Measurements from ENCODE around the gene MEFV. TPM values are rescaled to one million over a fixed set of nuclear protein-coding genes. Genes with fewer than 3 reads are reported as not detected.
"Not testable (repeated sequence)": the region's sequence is repeated elsewhere in the genome, so short reads cannot be mapped to it uniquely, and the experiment has no call there.

The MEFV gene
- polyA plus RNA-seq, 3 donors = 37.7 to 78.0 (median 73.2) TPM

DNA sequence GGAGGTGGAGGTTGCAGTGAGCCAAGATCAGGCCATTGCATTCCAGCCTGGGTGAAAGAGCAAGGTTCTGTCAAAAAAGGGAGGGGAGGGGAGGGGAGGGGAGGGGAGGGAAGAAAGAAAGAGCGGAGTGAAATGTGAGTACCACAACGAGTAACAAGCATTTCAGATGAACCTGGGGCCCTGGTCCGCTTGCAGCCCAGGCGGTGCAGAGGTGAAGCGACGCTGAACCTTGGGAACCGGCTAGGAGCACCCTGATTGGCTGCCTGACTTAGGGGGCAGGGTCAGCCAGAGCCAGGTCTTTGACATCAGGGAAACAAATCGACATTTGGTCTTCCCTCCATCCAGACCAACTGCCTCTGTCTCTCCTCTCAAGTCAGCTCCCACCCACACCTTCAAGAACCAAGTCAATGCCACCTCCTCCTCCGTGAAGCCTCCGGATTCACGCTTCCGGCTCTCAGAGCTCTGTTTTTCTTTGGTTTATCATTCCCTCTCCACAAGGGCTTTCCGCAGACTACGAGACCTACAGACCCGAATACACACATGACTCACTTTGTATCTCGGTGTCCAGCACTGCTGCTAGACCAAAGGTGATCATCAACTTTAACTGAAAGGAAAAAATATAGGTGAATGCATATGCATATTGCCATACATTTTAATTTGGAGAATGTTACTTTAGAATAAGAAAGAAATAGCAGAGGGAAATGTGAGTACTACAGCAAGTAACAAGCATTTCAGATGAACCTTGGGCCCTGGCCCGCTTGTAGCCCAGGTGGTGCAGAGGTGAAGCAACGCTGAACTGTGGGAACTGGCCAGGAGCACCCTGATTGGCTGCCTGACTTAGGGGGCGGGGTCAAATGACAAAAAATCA lies 49.1 kb downstream of the MEFV start:
- H3K9ac ChIP-seq (ENCODE audit: insufficient read depth, low read length, poor library complexity, severe bottlenecking) = no peak overlapping the region
- H3K4me2 ChIP-seq (replicated peaks; ENCODE audit: extremely low read depth, low read length, poor library complexity, severe bottlenecking) = no peak overlapping the region
- H4K20me1 ChIP-seq (ENCODE audit: insufficient read depth, low read length) = no peaks in the 10 kb centered on the region
- Mint-ChIP-seq H3K4me3 (no peak overlapping the region), H3K36me3 (no peaks in the 10 kb centered on the region), H3K27me3 (ENCODE audit: low read depth in 3 of 3) (peaks cover 11 to 42% (median 15%) of the 10 kb centered on the region in 3 donors), H3K27ac (no peak overlapping the region), H3K4me1 (no peaks in the 10 kb centered on the region), H3K9me3 (peaks cover 38 to 77% (median 60%) of the 10 kb centered on the region in 7 donors)
- WGBS (ENCODE audit: insufficient coverage) = 75% methylated on average over 13 of the region's 19 CpGs
- no peaks in the 10 kb centered on the region for H3K79me2 ChIP-seq (ENCODE audit: insufficient read depth, low read length)
- no peak for DNase-seq
- H3K9me3 ChIP-seq (replicated peaks in 1 of 2; ENCODE audit: control insufficient read depth in 1 of 2, insufficient read depth in 1 of 2, low read length in 2 of 2) = peaks cover 40 to 46% of the 10 kb centered on the region in 2 donors
- intact Hi-C loops (cut with micrococcal nuclease) = no loop called here
- no peaks in the 10 kb centered on the region for H3K27me3 ChIP-seq (ENCODE audit: control insufficient read depth in 2 of 2, insufficient read depth in 2 of 2, low read length in 2 of 2)
- no peaks in the 10 kb centered on the region for H3K4me1 ChIP-seq (ENCODE audit: control insufficient read depth in 1 of 2, insufficient read depth in 2 of 2, low read length in 2 of 2)
- H2AFZ ChIP-seq (ENCODE audit: insufficient read depth, low read depth, low read length, poor library complexity, severe bottlenecking) = no peak overlapping the region
- H3K27ac ChIP-seq (ENCODE audit: low read depth in 1 of 2, low read length in 2 of 2) = no peak overlapping the region
- H3K4me3 ChIP-seq (replicated peaks in 1 of 3; ENCODE audit: low read depth in 2 of 3, low read length in 3 of 3) = no peak overlapping the region
- no peak for TF ChIP-seq CTCF (IDR thresholded peaks at IDR 0.05)
- H3K36me3 ChIP-seq (replicated peaks in 1 of 2; ENCODE audit: control insufficient read depth in 1 of 2, insufficient read depth in 2 of 2, low read length in 2 of 2) = no peaks in the 10 kb centered on the region

DNA sequence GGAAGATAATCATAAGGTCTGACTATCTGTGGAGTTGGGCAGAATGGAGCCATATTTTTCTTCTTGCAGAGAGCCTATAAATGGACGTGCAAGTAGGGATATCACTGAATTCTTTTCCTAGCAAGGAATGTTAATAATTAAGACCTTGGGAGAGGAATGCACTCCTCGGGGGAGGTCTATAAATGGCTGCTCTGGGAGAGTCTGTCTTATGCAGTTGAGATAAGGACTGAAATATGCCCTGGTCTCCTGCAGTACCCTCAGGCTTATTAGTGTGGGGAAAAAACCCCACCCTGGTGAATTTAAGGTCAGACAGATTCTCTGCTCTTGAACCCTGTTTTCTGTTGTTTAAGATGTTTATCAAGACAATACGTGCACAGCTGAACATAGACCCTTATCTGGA lies 50.5 kb downstream of the MEFV start:
- Mint-ChIP-seq H3K9me3 (peaks cover 39 to 71% (median 57%) of the 10 kb centered on the region in 7 donors), H3K27me3 (ENCODE audit: low read depth in 3 of 3) (peaks cover 10 to 42% (median 11%) of the 10 kb centered on the region in 3 donors)
- H3K4me1 ChIP-seq (ENCODE audit: control insufficient read depth in 1 of 2, insufficient read depth in 2 of 2, low read length in 2 of 2); H3K79me2 ChIP-seq (ENCODE audit: insufficient read depth, low read length); H3K27me3 ChIP-seq (ENCODE audit: control insufficient read depth in 2 of 2, insufficient read depth in 2 of 2, low read length in 2 of 2); H3K36me3 ChIP-seq (replicated peaks in 1 of 2; ENCODE audit: control insufficient read depth in 1 of 2, insufficient read depth in 2 of 2, low read length in 2 of 2); H3K4me2 ChIP-seq (replicated peaks; ENCODE audit: extremely low read depth, low read length, poor library complexity, severe bottlenecking); H2AFZ ChIP-seq (ENCODE audit: insufficient read depth, low read depth, low read length, poor library complexity, severe bottlenecking); H3K4me1 Mint-ChIP-seq; H3K27ac ChIP-seq (ENCODE audit: low read depth in 1 of 2, low read length in 2 of 2); H3K9ac ChIP-seq (ENCODE audit: insufficient read depth, low read length, poor library complexity, severe bottlenecking); H4K20me1 ChIP-seq (ENCODE audit: insufficient read depth, low read length); intact Hi-C loops (cut with micrococcal nuclease); H3K36me3 Mint-ChIP-seq; H3K27ac Mint-ChIP-seq; H3K4me3 ChIP-seq (replicated peaks in 1 of 3; ENCODE audit: low read depth in 2 of 3, low read length in 3 of 3); H3K4me3 Mint-ChIP-seq; DNase-seq: not testable (repeated sequence)
- WGBS (ENCODE audit: insufficient coverage) = 63% methylated on average over 1 of the region's 3 CpGs
- H3K9me3 ChIP-seq (replicated peaks in 1 of 2; ENCODE audit: control insufficient read depth in 1 of 2, insufficient read depth in 1 of 2, low read length in 2 of 2) = peaks cover 40% of the 10 kb centered on the region in 2 donors
